SHP77 treated with DMSO at 0.1 percent for 48 hours (cell line): ENCODE results near the gene WFS1.

Experiments used
- DNase-seq: peaks from one replicate; lab custom pipeline; 2025; lab: John Stamatoyannopoulos, UW

The WFS1 gene

DNA sequence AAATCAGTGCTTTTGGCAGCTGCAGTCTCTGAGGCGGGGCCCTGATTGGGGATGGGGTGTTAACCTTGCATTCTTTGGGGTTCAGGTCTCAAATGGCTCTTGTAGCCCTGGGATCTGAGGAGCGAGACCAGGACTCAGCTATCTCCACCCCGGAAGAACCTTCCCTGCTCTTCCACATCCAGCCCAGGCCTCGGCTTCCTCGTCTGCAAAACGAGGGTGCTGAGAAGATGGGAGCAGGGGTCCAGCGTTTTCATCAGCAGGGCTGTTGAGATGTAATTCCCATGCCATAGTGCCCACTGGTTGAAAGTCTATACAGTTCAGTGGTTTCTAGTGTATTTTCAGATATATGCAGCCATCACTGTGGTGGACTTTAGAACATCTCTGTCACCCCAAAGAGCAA, 34.6 kb upstream of the WFS1 start:
- no peak for DNase-seq

DNA sequence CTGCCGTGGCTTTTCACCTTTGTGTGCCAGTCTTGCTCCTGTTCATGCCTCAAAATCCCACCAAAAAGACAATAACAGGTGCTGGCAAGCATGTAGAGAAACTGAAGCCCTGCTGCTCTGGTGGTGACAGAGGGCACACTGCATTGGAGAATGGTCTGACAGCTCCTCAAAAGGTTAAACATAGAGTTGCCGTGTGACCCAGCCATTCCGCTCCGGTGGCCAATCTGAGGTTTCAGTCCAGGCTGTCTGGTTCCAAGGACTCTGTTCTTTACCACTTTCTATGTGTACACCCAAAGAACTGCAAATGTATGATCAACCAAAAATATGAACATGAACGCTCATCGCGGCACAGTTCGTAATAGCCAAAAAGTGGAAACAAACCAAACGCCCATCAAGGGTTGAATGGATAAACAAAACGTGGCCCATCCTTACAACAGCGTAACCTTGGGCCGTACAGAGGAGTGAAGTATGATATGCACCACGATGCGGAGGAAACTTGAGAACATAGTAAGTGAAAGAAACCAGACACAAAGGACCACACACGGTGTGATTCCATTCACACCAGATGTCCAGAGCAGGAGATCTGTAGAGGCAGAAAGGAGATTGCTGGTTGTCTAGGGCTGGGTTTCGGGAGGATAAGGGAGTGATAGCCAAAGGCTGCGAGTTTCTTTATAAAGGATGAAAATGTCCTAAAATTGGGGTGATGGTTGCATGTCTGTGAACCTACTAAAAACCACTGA, 33.6 kb upstream of the WFS1 start:
- DNase-seq: no peak

DNA sequence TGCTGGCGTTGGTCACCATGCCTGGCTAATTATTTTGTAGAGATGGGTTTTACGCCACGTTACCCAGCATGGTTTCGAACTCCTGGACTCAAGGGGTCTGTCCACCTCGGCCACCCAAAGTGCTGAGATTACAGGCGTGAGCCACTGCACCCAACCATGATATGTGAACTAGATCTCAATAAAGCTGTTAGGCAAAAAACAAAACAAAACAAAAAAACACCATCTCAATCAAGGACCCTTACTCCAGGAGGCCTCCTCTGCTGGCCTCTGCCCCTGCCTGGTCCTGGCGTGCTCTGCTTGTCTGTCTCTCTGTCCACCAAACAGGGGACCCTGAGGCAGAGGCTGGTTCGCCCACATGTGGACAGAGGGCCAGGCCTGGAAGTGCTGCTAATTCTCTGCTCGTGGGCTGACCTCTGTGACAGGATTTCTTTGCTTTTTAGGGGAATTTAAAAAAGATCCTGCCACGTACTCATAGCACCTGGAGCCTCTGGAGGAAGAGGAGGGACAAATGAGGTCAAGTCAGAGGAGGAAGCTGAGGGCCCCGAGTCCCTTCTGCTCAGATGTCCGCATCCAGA, 32.7 kb upstream of the WFS1 start:
- DNase-seq: no peak

DNA sequence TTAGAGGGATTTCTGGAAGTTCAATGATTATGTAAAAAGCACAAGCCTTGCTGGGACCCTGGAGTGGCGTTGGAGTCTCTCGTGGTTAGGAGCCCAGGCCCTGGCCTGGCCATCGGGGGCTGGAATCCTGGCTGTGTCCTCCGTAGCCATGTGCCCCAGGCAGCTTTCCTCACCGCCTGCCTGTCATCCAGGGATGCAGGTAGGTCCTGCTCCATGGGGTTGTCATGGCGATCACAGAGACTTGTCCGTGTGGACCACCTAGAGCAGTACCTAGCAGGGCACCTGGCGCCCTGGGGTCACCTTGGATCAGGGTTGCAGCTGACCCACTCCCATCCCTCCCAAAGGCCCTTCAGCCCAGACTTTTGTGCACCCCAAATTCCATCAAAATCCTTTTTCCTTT, 30.2 kb upstream of the WFS1 start:
- DNase-seq: no peak

DNA sequence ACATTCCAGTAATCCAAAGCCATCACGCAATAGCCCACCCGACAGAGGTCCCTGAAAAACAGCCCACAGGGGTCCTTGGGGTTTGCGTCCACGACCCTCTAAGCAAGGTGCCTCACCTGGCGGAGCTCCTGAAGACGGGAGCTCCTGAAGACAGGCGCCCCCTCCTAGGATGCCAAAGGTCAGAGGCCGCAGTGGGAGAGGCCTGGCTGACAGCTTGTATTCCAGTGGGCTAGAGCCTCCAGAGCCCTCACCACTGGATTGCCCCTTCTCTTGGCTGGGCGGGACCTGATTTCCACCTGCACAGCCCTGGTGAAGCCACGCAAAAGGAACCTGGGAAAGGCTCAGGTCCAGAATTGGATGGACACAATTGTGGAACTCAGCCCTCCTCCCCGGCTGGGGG, 29.7 kb upstream of the WFS1 start:
- no peak for DNase-seq

DNA sequence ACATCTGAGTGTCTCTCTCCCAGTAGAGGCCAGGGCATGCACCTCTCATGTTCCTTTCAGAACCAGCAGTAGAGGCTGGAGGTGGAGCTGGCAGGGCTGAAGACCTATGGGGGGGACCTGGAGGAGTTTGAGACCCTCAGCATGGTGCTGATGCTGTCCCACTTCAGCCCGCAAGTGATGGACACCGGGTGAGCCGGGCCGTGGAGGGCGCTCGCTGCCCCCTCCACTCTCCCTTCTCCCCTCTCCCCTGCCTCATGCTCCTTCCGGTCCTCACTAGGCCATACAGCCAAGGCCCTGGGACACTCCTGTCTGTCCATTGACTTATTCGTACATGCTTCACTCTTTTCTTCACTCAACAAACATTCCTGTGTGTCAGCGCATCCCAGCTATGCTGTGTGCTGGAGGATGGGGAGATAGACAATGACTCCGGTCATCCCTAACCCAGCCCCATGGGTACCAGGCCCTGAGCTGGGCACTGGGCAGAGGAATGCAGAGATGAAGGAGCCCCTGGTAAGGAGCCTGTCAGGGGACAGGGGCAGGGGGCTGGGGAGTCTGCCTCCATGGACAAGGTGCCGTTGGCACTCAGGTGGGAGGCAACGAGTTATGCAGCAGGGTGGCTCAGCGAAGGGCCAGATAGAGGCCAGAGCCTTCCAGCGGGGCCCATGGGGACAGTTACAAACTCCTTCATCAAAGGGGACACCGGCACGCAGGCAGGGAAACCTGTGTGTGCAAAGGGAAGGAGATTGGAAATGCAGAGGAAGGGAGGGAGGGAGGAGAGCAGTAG, 28.4 kb upstream of the WFS1 start:
- no peak for DNase-seq

DNA sequence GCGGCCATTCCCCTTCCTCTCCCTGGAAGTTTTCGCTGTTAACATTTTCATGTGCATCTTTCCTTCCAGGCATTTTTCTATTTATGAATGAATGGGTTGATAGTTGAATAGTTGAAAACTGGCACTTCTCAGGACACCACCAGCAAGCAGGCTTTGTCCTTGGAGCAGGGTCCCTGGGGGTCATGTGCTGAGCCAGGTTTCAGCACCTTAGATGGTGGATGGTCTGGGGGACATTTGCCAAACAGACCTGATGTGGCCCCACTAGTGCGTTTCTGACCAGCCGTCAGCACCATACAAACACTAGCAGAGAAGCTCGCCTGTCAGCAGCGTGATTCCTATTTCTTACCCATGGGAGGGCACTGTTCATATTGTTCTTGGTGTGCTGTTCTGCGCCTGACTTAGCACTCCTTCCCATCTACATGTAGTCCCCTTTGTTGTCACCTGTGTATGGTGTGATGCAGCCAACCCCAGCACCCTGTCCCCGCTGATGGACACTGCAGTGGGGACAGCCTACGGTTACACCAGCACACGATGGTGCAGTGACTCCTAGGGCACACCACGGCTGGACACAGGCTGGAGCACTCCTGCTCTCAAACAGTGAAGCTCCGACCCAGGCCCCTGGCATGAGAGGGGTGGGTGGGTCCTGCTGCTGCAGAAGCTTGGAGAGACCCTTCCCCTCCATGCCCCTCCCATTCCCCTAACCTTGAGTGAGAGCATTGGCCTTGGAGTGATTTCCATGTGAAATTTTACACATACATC, 27.2 kb upstream of the WFS1 start:
- DNase-seq: no peak

DNA sequence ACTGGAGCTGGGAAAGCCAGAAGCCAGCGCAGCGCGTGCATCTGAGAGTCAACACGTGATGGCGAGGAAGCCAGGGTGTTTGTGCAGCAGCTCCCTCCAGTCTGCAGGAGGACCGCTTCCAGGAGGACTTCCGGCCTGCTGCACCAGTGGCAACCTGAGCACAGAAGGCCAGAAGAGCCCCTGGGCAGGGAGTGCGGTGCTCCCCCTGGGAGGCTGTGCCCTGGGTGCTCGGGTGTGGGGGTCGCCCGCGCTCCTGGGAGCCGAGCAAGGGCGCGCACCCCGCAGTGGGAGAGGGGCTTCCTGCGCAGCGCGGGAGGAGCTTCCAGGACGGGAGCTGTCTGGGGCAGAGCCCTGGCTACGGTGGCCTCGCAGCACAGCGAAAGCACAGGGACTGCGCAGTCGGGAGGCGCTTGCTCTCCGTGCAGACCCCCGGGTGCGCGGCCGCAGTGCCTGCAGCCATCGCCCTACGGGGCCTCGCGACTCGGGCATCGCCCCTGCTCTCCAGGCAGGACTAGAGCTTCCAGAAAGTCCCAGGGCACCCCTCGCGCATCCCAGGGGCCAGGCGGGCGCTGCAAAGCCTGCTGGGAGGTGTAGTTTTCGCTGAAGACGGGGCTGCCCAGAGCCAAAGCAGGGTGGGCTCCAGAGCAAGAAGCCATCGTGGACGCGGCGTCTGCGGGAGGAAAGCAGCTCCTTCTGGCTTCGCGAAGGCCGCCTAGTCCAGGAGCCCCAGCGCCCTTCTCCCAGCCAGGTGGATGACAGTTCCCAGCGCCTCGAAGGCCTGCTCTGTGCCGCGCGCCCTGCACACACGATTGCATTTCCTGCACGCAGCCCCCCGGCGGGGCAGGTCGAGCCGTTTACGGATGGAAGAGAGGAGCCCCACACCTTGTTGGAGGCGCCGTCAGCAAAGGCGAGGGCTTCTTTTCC, 24.1 kb upstream of the WFS1 start:
- DNase-seq: no peak

DNA sequence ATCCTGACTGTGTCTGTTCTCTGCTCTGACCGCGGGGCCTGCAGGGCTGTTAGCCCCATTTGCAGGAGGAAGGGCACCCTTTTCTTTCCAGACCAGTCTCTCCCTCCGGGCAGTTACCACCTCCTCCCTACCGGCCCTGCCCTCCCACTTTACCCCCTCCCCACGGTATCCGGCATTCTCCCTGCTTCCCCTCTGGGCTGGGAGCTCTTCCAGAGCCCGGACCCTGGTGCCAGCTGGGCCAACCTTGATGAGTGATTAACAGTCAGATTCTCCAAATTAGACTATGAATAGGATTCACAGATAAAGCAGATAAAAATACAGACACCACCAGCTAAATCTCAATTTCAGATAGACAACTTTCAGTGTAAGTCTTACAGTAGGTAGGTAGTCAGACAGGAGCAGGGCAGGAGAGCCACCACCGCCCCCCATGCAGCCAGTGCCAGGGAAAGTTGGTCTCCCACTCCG, 23.4 kb upstream of the WFS1 start:
- DNase-seq: no peak

DNA sequence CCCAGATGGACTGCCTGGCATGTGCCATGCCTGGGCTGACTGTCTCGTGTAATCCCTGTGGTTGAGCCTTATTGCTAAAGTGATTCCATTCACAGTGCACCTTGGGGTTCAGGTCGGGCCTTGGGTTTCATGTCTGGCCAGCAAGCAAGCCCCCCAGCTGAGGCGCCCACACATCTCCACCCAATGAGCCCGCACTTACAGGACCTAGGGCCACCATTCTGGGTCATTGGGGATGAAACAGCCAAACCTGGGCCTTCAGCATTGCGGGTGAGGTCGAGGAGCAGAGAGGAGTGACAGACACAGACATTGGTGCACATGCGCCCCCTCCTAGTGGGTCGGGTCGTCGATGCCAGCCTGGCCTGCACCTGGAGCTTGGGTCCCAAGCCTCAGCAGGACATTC, 21.3 kb upstream of the WFS1 start:
- no peak for DNase-seq

DNA sequence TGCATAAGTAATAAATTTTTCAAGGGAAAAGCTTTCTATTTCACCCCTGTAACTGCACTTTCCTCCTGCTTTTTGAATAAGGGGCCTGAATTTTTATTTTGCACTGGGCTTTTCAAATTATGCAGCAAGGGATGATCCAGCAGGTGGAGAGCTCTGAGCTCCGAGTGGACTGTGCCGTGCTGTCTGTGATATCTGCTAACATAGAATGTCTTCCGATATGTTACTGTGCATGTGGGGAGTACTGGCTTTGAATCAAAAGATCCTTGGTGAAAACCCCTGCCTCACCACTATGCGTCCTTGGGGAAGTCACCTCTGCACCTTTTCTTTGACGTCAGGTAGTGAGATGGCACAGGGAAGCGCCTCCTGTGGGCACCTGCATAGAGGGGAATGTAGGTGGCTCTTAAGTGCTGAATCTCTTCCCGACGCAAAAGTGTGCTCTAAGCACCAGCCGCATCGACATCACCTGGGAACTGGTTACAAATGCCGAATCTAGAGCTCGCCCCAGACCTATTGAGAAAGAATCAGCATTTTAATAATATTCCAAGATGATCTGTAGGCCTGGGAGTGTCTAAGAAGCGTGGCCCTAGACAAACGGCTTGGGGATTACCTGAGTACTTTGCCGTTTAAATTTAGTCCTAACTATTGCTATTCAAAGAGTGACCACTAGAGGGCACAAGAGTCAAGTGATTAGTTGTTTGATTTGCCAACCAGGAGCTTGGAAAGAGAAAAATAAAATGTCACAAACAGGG, 19.2 kb upstream of the WFS1 start:
- peak; percentile 10 for DNase-seq

DNA sequence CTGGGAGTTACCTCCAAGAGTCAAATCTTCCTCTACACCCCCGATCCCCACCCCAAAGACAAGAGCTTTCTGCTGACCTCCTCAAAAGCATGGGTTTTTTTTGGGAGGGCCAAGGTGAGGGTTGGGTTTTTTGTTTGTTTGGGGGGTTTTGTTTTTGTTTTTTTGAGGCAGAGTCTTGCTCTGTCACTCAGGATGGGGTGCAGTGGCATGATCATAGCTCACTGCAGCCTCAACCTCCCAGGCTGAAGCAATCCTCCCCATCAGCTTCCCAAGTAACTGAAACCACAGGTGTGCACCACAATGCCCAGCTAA, 18.7 kb upstream of the WFS1 start:
- DNase-seq: no peak

DNA sequence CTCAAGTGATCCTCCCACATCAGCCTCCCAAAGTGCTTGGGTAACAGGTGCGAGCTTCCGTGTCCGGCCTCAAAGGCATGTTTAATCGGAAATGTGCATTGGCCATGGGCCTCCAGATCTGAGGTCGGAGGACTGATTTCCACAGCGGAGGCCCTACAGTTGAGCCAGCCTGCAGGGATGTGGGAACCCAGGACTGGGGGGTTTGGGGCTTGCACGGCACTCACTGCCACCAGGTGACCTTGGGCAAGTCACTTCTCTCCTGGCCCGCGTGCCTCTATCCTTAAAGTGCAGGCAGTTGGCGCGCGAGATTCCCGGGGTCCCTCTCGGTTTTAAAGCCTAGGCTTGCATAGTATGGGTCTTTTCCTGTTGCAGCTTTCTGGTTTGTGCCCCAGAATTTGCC, 18.3 kb upstream of the WFS1 start:
- DNase-seq: no peak

DNA sequence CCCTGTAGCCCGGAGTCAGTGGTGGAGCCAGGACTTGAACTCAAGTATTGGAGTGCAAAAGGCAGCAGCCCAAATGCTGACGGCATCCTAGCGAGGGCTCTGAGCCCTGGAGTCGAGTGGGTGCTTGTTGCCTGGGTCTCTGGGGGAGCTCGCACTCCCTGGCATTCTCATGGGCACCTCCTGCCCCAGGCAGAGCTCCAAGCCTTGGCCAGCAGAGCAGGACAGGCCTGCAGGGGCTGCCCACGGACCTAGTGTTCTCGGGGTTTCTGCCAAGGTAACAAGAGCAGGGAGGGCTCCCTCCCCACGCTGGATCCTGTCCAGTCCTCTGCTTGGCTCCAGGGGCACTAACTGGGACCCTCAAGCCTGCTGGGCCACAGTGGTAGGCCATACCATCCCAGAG, 17.6 kb upstream of the WFS1 start:
- no peak for DNase-seq

DNA sequence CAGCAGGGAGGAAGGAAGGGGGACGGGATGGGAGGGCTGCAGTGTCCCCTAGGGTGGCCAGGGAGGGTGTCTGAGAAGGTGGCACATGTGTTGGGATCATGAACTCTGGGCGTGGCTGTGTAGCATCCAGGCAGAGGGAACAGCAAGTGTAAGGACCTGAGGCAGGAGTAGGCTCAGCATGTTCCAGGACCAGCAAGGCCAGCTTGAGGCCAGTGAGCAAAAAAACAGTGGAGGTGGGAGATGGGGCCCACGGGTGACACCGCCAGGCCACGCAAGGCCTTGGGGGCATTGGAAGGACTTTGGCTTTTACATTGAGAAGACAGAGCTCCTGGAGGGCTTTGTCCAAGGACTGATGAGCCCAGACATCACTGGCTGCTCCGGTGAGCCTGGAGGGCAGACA, 16.5 kb upstream of the WFS1 start:
- DNase-seq: no peak

DNA sequence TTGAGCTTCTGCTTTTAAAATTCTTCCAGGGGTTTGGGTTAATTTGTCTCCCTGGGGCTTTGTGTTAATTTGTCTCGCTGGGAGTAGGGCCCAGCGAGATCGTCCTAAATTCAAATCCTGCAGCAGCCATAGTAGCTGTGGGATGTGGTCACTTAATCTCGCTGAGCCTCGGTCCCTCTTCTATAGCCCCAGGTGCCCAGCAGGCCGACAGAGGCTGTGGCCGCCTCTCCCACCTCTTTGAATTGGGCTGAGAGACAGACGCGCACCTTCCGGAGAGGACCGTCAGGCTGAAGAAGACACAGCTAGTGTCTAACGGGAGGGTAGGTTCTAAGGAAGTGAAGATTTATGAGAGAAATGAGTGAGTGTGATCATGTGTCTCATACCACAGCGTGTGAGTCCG, 15.7 kb upstream of the WFS1 start:
- DNase-seq: no peak

DNA sequence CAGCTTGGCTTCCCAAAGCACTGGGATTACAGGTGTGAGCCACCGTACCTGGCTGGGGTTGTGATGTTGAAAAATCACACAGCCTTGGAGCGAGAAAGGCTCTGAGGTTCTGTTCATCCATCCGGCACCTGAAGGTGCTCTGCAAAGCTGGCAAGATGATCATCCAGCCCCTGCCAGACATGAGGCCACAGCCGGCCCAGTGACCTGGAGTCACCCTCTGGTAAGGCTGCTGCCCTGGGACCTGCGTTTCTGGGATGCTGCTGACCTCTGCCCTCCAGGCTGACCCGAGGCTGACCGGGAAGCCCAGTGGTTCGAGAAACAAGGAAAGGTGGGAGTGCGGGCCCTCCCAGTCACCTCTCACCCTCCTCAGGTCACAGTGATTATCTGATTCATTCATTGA, 13.5 kb upstream of the WFS1 start:
- no peak for DNase-seq

DNA sequence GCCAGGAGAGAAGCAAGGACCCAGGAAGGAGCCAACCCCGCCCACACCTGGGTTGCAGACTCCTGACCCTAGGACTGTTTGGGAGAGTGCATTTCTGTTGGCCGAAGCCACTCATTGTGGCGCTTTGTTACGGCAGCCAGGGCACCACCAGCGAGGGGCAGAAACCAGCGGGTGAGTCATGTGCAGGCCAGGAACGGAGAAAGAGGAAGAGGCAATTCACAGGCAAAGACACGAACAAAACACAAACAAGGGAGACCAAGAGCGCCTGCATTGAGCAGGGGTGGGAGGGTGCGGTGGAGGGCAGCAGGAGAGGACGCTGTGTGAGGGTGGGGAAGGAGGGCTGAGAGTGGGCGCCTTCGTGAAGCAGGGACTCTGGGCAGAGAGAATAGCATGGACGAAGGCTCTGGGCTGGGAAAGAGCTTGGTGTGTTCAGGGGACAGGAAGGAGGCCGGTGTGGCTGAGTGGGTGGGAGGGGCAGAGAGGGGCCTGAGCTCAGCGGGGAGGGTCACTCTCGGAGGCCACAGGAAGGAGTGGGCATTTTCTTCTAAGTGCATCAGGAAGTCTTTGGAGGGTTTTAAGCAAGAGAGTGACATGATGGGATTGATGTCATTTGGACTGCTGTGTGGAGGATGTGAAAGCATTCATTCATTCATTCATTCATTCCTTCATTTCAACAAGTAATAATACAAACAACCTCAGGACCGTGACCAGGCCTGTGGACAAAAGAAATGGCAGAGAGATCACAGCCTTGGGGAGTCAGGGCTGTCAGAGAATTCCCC, 12.2 kb upstream of the WFS1 start:
- no peak for DNase-seq

DNA sequence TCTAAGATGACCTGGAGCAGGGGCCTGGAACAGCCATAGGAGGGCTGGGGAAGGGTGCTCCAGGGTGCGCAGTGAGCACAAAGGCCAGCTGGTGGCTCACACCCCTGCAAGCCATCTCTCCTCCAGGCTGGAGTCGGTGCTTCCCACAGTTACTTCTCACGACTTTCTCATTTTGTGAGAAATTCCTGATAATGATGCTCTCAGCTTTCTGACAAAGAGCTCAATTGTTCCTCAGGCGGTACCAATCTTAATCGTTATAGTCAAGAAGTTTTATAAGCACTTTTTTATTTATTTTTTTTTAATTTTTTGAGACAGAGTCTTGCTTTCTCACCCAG, 11.7 kb upstream of the WFS1 start:
- DNase-seq: no peak

DNA sequence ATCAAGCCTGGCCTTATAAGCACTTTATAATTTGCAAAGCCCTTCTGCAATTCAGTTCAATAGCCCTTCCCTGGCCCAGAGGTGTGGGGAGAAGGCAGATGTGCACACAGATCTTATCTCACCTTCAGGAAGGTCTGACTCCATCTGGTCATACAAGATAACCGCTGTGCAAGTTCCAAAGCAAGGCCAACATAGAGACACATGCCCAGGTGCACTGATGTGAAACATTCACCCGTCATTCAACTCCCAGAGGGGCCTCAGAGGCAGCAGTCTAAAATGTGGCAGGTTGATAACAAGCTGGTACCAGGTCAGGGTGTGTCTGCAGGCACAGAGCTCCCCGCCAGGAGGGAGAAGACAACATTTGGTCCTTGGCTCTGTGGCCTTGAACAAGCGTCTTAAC, 10.9 kb upstream of the WFS1 start:
- DNase-seq: no peak
